Cardiac fibroblast (primary cell): ENCODE data around the gene MAST2.

Source experiments
- DNase-seq, 2 donors: peaks; one replicate each; pipeline versions ENCODE4 v3.0.0 to v3.0.0-alpha.2; 2010; ENCODE audit warnings: low read depth in 2 of 2
- H3K4me3 ChIP-seq, 2 donors: replicated peaks in 1 of 2; 1 replicate in 1 of 2; 2 replicates in 1 of 2; pipeline ENCODE4 v1.5.1; 2011; ENCODE audit warnings: low read depth in 2 of 2, low read length in 2 of 2, mild to moderate bottlenecking in 2 of 2, moderate library complexity in 1 of 2
- TF ChIP-seq, protein P1 (sequence below): IDR thresholded peaks from one replicate; pipeline ENCODE4 v1.5.1; 2011; ENCODE audit warnings: low read depth, mild to moderate bottlenecking, low read length, inconsistent platforms

The MAST2 gene

DNA sequence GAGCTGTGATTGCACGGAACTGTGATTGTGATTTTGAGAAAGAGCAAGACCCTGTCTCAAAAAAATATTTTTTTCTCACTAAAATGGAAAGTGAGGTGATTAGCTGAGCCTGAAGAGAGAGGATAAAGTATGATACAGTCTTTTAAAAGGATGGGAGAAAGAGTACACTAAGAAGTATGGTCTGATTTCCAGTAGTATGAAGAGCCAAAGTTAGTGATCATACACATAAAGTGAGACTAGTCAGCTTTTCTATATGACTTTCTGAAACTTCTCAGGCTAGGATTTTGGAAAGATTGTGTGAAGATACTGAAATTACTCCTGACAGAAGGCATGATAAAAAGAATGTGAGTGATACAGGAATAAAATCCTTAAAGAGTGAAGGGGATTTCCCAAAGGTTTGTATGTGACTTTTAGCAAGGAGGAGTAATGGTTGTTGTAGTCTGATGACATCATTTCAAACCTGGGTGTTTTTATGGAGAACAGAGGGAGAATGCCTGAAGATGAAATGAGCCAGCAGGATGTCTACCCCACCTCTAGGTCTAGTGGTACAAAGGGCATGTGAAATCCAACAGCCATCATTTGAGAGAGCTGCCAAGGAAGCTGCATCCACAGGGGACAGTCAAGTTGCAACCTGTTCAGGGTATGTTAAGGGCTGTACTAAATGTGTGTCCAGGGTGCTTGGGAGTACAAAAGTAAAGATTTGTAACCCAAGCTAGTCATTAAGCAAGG is 171.3 kb downstream of the MAST2 start:
- no peak overlapping the region for H3K4me3 ChIP-seq
- TF ChIP-seq, protein P1, sequence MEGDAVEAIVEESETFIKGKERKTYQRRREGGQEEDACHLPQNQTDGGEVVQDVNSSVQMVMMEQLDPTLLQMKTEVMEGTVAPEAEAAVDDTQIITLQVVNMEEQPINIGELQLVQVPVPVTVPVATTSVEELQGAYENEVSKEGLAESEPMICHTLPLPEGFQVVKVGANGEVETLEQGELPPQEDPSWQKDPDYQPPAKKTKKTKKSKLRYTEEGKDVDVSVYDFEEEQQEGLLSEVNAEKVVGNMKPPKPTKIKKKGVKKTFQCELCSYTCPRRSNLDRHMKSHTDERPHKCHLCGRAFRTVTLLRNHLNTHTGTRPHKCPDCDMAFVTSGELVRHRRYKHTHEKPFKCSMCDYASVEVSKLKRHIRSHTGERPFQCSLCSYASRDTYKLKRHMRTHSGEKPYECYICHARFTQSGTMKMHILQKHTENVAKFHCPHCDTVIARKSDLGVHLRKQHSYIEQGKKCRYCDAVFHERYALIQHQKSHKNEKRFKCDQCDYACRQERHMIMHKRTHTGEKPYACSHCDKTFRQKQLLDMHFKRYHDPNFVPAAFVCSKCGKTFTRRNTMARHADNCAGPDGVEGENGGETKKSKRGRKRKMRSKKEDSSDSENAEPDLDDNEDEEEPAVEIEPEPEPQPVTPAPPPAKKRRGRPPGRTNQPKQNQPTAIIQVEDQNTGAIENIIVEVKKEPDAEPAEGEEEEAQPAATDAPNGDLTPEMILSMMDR: no peak
- DNase-seq: peak in 1 of 2 donors; percentile 30

DNA sequence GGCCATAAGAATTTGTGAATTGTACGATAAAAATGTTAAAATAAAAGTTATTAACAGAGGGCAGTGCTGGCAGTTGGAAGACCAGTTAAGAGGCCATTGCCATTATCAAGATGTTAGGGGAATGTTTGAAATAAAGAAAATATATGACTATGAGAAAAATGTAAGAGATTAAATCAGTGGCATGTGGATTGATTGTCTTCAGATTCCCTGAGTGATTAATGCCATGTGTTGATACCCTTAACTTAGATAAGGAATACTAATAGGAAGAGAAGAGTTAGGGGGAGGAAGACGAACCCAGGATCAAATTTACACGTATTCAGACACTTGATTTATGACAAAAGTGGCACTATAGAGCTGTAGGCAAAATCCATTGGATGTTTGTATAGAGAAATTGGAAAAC is 173.2 kb downstream of the MAST2 start:
- no peak for DNase-seq
- TF ChIP-seq, protein P1: no peak
- H3K4me3 ChIP-seq: no peak overlapping the region

GRCh38 chr1:45979074-45979777 is 175.8 kb downstream of the MAST2 start:
- H3K4me3 ChIP-seq: no peak overlapping the region
- DNase-seq: peak in 1 of 2 donors; percentile 26
- TF ChIP-seq, protein P1: no peak

GRCh38 chr1:45979778-45980176 is 176.4 kb downstream of the MAST2 start:
- no peak overlapping the region for H3K4me3 ChIP-seq
- no peak for DNase-seq
- TF ChIP-seq, protein P1: no peak

GRCh38 chr1:45982359-45982758 is 178.9 kb downstream of the MAST2 start:
- DNase-seq: no peak

DNA sequence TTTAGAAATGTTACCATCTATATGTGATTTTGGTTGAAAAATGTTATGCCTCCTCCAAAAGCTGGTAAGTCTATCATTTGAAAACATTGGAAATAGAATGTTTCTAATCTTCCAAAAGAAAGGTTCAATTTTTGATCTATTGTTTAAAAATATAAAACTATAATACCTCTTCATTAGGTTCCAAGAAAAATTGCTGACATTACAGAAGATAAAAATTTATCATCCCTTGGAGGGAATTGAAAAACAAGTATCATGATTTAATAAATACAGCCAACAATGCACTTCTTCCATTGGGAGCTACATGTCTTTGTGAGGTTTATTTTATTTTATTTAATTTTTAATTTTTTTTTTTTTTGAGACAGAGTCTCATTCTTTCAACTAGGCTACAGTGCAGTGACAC is 180.6 kb downstream of the MAST2 start:
- no peak overlapping the region for H3K4me3 ChIP-seq
- no peak for DNase-seq
- TF ChIP-seq, protein P1: no peak

More at GRCh38 chr1:45982359-45982758, 178.9 kb downstream of the MAST2 start:
- no peak overlapping the region for H3K4me3 ChIP-seq
- TF ChIP-seq, protein P1: no peak
